GM15510 (cell line): ENCODE data around the gene PLCD4.

Experiments used
- POLR2A ChIP-seq: IDR thresholded peaks from 3 replicates; pipeline ENCODE4 v1.6.1; 2011; ENCODE audit warnings: borderline replicate concordance; ENCODE audit not compliant: insufficient read length; ENCODE audit errors: extremely low read depth

PLCD4 gene

DNA sequence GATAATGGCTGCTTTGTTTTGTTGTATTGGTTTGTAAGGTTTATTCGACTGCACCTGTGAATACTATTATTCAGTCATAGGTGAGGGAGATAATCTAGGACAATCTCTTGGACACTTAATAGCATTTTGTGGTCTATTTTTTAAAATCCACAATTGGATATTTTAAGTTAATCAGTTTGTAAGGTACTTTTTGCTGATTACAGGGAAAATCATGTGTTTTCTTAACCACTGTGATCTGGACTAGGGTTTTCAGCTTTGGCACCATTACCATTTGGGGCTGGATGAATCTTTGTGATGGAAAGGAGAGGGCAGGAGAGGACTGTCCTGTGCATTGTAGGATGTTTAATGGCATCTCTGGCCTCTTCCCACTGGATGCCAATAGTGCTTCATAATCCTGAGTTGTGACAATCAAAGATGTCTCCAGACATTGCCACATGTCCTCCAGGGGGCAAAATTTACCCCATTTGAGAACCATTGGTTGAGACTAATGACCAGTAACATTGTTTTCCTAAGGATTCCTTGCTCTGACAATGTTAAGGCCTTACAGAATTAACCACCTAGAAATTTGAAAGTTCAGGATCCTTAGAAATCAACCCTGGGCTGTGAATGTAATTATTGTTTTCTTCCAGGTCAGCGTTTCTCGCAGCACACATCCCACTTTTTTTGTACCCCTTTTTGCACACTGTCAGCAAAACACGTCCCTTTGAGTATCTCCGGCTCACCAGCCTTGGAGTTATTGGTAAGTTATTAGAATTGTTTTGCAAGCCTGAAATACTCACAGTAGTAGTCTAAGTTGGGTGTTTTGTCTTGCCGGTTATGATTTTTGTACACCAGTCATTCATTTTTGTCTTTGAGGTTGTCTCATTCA is 23.5 kb upstream of the PLCD4 start:
- no peak for TF ChIP-seq POLR2A

DNA sequence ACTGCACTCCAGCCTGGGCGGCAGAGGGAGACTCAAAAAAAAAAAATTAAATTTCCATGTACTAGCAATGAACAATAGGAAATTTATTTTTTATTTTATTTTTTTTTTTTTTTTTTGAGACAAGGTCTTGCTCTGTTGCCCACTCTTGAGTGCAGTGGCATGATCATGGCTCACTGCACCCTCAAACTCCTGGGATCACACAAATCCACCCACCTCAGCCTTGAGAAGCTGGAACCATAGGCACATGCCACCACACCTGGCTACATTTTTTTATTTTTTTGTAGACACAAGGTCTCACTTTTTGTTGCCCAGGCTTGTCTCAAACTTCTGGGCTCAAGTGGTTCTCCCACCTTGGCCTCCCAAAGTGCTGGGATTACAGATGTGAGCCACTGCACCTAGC is 22.2 kb upstream of the PLCD4 start:
- TF ChIP-seq POLR2A, result no peak

DNA sequence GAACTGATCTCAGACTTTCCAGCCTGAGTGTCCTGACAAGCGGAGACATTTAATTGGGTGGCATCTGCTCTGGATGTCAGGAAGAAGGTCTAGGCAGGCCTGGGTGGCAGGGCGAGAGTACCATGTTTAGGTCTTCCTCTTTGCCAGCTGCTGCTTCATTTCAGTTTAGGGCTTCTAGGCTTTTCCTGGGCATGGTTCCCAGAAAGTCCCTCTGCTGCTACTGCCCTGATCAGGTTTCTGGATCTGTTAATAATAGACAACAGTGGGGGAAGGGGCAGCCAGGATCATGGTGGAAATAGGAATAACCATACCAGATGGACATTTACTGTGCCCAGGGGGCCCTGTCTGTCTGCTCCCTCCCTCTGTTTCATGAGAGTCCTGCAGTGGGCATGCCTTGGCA is 2.3 kb upstream of the PLCD4 start:
- no peak for TF ChIP-seq POLR2A

DNA sequence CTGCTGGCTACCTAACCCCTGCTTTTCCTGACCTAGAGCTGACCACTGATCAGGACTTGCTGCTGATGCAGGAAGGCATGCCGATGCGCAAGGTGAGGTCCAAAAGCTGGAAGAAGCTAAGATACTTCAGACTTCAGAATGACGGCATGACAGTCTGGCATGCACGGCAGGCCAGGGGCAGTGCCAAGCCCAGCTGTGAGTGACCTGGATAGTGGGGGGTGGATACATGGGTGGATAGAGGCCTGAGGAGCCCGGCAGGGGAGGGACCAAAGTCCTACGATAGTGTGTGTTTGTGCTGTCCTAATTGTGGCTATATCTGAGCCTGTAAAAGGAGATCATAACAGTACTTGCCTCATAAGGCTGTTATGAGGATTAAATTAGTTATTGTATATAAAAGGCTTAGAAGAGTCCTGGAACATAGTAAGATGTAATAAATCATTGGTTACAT is 8.2 kb downstream of the PLCD4 start:
- no peak for TF ChIP-seq POLR2A

DNA sequence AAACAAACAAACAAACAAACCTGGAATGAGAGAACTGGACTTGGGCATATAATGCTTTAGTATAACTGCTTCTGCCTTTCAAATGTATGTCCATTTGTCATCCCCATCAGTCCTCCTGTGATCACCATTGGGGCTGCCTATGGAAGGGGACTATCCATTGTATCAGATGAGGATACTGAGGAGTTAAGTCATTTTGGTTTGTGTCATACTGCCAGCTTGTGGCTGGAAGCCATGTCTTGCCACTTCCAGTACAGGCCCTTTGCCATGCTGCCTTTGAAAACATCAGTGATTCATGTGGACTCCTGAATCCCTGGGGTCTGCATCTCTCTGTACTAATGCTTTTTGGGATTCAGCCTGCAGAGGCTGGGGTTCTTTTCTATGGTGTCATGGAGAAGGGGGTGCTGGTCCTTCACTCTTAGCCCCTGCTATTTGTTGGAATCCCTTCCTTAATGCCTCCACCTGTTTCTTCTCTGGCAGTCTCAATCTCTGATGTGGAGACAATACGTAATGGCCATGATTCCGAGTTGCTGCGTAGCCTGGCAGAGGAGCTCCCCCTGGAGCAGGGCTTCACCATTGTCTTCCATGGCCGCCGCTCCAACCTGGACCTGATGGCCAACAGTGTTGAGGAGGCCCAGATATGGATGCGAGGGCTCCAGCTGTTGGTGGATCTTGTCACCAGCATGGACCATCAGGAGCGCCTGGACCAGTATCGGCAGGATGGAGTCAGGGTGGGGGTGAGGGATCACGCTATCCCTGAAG is 10.6 kb downstream of the PLCD4 start:
- TF ChIP-seq POLR2A, result no peak

DNA sequence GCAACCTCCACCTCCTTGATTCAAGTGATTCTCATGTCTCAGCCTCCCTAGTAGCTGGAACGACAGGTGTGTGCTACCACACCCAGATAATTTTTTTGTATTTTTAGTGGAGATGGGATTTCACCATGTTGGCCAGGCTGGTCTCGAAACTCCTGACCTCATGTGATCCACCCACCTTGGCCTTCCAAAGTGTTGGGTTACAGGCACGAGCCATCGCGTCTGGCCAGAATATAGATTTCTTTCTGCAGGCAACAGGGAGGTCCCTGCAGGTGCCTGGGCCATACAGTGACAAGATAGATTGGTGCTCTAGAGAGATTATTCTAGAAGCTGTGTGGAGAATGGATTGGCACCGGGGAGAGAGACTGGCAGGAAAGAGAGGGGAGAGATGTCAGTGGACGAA is 13.3 kb downstream of the PLCD4 start:
- no peak for TF ChIP-seq POLR2A

DNA sequence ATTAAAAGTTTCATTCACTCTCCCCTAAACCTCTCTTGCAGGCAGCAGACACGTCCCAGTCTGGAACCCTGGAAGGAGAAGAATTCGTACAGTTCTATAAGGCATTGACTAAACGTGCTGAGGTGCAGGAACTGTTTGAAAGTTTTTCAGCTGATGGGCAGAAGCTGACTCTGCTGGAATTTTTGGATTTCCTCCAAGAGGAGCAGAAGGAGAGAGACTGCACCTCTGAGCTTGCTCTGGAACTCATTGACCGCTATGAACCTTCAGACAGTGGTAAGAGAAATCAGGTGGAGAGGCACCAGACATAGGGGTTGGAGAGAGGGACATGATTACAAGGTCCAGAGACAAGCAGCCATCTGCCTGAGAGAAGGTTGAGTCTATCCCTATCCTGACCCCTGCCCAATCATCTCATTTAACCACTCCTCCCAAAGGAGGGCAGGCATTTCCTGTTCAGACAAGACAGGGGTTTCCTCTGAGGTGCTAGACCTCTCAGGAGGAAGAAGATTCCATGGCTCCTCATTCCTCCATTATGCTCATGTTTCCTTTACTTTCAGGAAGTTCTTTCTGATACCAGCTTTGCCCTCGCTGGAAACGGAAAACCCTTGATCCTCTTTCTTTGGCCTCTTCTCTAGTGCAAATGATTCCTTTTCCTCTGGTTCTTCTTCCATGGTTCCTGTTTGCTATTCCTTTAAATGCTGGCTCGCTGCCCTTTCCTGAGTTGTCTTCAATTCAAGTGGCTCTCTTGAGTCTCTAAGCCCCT is 15.1 kb downstream of the PLCD4 start:
- no peak for TF ChIP-seq POLR2A

DNA sequence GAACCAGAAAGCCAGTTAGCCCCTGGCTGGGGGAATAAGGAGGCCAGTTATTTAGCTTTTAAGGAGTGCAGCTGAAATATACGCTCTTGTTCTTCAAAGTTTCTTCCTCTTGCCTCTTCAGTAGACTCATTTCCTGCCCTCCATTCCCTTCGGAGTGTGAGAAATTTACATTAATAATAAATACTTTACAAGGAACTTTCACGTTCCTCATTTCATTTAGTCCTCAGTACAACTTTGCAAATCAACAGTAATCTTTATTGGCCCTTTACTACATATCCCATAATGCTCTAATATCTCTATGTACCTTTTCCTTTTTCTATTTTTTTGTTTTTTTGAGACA is 15.6 kb downstream of the PLCD4 start:
- TF ChIP-seq POLR2A, result no peak

DNA sequence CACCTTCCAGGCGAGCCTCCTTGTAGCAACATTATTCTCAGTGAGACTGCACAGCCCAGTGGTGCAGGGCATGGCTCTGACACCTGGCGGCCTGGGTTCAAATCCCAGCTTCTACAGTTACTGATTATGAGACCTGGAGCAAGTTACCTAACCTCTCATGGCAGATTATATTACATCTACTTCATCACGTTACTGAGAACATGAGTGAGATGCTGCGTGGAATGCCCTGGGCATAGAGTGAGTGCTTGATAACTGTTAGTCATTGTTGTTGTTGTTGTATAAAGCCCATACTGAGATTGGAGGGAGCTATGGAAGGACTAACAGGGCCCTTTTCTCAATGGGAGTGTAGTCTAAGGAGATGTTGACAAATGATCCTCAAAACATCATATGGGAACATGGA is 18.7 kb downstream of the PLCD4 start:
- no peak for TF ChIP-seq POLR2A

DNA sequence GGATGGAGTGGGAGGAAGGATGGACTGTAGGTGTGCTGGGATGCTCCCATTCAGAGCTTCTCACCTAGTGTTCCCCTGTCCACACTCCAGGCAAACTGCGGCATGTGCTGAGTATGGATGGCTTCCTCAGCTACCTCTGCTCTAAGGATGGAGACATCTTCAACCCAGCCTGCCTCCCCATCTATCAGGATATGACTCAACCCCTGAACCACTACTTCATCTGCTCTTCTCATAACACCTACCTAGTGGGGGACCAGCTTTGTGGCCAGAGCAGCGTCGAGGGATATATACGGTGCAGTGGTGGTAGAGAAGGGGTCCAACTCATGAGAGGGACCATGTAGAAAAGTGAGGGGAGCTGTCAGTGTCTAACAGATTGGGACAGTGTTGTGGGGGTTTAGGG is 20.2 kb downstream of the PLCD4 start:
- TF ChIP-seq POLR2A, result no peak

DNA sequence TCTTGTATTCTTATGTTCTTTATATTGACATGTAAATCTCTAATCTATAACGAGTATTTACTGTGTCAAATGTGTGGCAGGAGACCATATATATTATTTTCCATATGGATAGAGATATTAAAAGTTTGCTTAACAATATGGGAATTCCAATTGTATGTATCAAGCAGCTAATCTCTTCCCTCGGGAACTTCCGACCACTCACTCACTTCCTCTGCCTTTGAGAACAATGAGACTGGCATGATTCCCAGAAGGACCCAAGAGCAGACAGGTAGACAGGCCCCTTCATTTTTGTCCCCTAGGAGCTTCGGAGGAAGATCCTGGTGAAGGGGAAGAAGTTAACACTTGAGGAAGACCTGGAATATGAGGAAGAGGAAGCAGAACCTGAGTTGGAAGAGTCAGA is 24.1 kb downstream of the PLCD4 start:
- TF ChIP-seq POLR2A, result no peak

DNA sequence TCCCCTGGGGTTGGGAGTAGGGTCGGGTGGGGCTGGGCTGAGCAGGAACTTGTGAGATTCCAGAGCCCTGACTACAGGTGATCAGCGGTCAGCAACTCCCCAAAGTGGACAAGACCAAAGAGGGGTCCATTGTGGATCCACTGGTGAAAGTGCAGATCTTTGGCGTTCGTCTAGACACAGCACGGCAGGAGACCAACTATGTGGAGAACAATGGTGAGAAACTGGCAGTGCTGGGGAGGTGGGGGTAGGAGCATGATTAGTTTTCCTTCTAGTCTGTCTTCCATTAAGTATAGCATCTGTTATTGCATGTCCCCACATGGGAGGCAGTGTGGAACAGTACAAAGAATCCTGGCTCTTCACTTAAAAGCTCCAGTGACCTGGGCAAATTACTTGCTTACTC is 28.0 kb downstream of the PLCD4 start:
- TF ChIP-seq POLR2A, result no peak

DNA sequence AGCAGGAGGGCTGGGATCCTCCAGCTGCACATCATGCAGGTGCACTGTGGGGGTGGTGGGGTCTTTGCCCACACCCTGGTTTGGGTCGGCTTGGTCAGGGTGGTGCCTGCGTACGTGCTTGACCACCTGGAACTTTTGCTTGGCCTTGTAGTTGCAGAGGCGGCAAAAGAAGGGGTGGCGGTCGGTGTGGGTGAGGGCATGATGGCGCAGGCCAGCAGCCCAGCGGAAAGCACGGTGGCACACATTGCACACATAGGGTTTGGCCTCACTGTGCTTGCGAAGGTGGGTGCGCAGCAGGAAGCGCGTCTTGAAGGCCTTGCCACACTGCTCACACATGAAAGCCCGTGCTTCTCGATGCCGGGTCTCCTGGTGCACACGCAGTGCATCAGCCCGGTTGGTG is 30.7 kb downstream of the PLCD4 start:
- TF ChIP-seq POLR2A, result no peak

DNA sequence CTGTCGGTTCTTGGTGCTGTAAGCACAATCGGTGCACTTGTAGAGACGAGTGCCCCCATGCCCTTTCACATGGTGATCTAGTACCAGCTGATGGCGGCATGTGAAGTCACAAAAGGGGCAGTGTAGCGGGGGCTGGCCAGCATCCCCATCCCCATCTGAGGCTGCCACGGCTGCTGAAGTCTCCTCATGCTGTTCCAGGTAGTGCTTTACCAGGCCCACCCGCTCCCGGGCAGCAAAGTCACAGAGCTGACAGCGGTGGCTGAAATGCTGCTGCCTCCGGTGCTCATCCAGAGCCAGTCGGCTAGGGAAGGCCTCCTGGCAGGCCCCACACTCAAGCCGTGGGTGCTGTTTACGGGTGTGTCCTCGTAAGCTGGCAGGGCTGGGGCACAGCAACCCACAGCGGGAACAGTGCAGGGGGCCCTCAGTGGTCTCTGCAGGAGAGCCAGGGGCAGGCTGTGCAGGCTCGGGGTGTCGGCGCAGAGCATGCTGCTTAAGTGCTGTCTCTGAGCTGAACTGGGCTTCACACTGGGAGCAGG is 34.5 kb downstream of the PLCD4 start:
- no peak for TF ChIP-seq POLR2A

DNA sequence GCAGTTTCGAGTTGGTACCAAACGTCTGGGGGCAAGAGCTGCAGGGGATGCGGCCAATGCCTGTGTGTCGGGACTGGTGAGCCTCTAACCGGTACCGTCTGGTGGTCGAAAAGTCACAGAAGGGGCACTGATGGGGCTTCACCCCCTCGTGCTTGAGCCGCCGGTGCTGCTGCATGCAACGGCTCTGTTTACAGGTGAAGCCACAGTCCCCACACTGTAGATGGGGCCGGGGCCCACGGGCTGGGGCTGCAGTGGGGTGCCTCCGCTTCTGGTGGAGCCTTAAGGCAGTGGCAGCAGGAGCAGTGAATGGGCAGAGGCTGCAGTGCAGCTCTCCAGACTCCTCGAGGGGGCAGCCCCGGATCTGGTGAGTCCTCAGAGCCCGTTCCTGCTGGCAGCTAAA is 35.1 kb downstream of the PLCD4 start:
- no peak for TF ChIP-seq POLR2A

DNA sequence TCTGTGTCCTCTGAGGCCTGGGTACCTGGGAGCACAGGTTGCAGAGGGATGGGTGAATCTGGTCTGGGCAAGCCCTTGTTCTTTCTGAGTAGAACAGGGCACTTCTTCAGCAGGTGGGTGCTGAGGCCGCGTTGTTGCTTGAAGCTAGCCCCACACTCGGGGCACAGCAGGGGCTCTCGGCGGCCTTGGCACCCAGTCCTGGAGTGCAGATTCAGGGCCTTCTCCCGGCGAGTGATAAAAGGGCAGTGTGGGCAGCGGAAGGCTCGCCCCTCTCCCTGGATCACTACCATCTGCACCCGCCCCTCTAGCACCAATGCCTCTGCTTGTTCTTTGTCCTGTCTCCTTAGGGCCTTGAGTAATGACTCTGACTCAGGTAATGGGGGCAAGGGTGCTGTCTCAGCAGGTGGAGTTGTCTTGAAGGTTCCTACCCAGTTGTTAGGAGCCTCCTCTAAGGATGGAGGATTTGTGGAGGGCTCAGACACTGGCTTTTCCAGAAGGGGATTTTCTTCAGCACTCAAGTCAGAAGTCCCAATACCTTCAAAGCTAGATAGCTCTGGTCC is 36.1 kb downstream of the PLCD4 start:
- no peak for TF ChIP-seq POLR2A

DNA sequence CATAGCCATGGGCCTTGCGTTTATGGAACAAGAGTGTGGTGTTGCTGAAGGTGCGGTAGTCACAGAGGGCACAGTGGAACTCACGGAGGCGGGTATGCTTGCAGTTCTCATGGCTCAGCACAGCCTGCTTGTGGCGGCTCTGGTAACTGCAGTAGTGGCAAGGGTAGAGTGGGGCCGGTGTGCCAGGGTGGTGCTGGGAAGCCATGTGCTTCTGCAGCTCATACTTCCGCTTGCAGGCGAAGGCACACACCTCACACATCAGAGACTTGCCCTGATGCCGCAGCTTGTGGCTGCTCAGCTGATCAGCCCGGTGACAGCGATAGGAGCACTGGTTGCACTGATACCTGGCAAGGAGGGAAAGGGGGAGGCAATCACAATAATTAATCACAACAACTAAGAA is 37.0 kb downstream of the PLCD4 start:
- TF ChIP-seq POLR2A, result no peak
